T-helper 2 cell treated with Interferon-gamma antibody and Interleukin-4, amounts not matched to agents 5 μg/mL and 100 μg/mL, for 36 hours (primary cell): ENCODE data around the gene POLN.
A peak's percentile ranks its signal among the peaks of the same experiment; 100 is the strongest.

Source experiments
- DNase-seq: peaks from one replicate; pipeline ENCODE4 v3.0.0; 2021; ENCODE audit warnings: low spot score
- H3K27ac Mint-ChIP-seq: one replicate; pipeline ENCODE4 v1.8.0; 2021; ENCODE audit warnings: mild to moderate bottlenecking, mixed read lengths
- H3K27me3 Mint-ChIP-seq: one replicate; pipeline ENCODE4 v1.8.0; 2021; ENCODE audit warnings: low read depth, mixed read lengths
- H3K36me3 Mint-ChIP-seq: one replicate; pipeline ENCODE4 v1.8.0; 2021; ENCODE audit warnings: low read depth, mixed read lengths
- H3K4me1 Mint-ChIP-seq: one replicate; pipeline ENCODE4 v1.8.0; 2021; ENCODE audit warnings: low read depth, mixed read lengths
- H3K4me3 Mint-ChIP-seq: one replicate; pipeline ENCODE4 v1.8.0; 2022; ENCODE audit warnings: mild to moderate bottlenecking, moderate library complexity, mixed read lengths
- H3K9me3 Mint-ChIP-seq: one replicate; pipeline ENCODE4 v1.8.0; 2021; ENCODE audit warnings: mixed read lengths

Gene POLN

GRCh38 chr4:2241410-2242353 is at the start of gene POLN, which contains the start of gene HAUS3:
TSS of gene POLN (minus strand) at chr4:2242121. CDS start at chr4:2229231, 12,890 bp downstream.
TSS of gene HAUS3 (minus strand) at chr4:2242121. CDS start at chr4:2240946, 1,175 bp downstream.
- peak within 1 kb of the TSS; percentile 89 for H3K27ac Mint-ChIP-seq
- no peaks in the 10 kb centered on the region for H3K27me3 Mint-ChIP-seq
- peak; percentile 99 for DNase-seq
- no peaks in the 10 kb centered on the region for H3K9me3 Mint-ChIP-seq
- H3K4me1 Mint-ChIP-seq = peaks cover 49% of the 10 kb centered on the region
- peaks cover 29% of the 10 kb centered on the region for H3K36me3 Mint-ChIP-seq
- H3K4me3 Mint-ChIP-seq = peak within 1 kb of the TSS; percentile 84

GRCh38 chr4:2290974-2291704 is 49.2 kb upstream of the POLN start:
- peak overlapping the region; percentile 64 for H3K27ac Mint-ChIP-seq
- H3K4me1 Mint-ChIP-seq = peaks cover 14% of the 10 kb centered on the region
- H3K36me3 Mint-ChIP-seq = peaks cover 4% of the 10 kb centered on the region

GRCh38 chr4:2290488-2290887 is 48.6 kb upstream of the POLN start:
- H3K4me1 Mint-ChIP-seq = peaks cover 12% of the 10 kb centered on the region
- no peak for DNase-seq
- H3K27ac Mint-ChIP-seq = peak overlapping the region; percentile 64
- no peaks in the 10 kb centered on the region for H3K9me3 Mint-ChIP-seq
- H3K36me3 Mint-ChIP-seq = peaks cover 4% of the 10 kb centered on the region
- peaks cover 8% of the 10 kb centered on the region for H3K27me3 Mint-ChIP-seq
- H3K4me3 Mint-ChIP-seq = peak overlapping the region; percentile 78

More at GRCh38 chr4:2290974-2291704, 49.2 kb upstream of the POLN start:
- H3K9me3 Mint-ChIP-seq = no peaks in the 10 kb centered on the region
- H3K27me3 Mint-ChIP-seq = peaks cover 11% of the 10 kb centered on the region
- peak overlapping the region; percentile 78 for H3K4me3 Mint-ChIP-seq
- peak; percentile 41 for DNase-seq

GRCh38 chr4:2289955-2290333 is 48.0 kb upstream of the POLN start:
- H3K9me3 Mint-ChIP-seq = no peaks in the 10 kb centered on the region
- DNase-seq = no peak
- peak overlapping the region; percentile 42 for H3K4me3 Mint-ChIP-seq
- peaks cover 4% of the 10 kb centered on the region for H3K36me3 Mint-ChIP-seq
- peaks cover 13% of the 10 kb centered on the region for H3K4me1 Mint-ChIP-seq
- no peak overlapping the region for H3K27ac Mint-ChIP-seq
- peaks cover 6% of the 10 kb centered on the region for H3K27me3 Mint-ChIP-seq

- Mint-ChIP-seq H3K9me3 (no peaks in the 10 kb centered on the region), H3K27ac (no peak overlapping the region), H3K27me3 (peaks cover 6% of the 10 kb centered on the region), H3K36me3 (peaks cover 4% of the 10 kb centered on the region), H3K4me1 (peaks cover 13% of the 10 kb centered on the region), H3K4me3 (peak overlapping the region; percentile 42)
- no peak for DNase-seq
Observed at GRCh38 chr4:2289311-2289954, 47.5 kb upstream of the POLN start.

GRCh38 chr4:2288051-2288541 is 46.2 kb upstream of the POLN start:
- no peaks in the 10 kb centered on the region for H3K9me3 Mint-ChIP-seq
- H3K4me3 Mint-ChIP-seq = no peak overlapping the region
- peaks cover 4% of the 10 kb centered on the region for H3K36me3 Mint-ChIP-seq
- no peak overlapping the region for H3K27ac Mint-ChIP-seq
- DNase-seq = no peak
- H3K4me1 Mint-ChIP-seq = peaks cover 16% of the 10 kb centered on the region
- peaks cover 6% of the 10 kb centered on the region for H3K27me3 Mint-ChIP-seq

GRCh38 chr4:2287594-2287915 is 45.6 kb upstream of the POLN start:
- no peak overlapping the region for H3K27ac Mint-ChIP-seq
- peaks cover 4% of the 10 kb centered on the region for H3K36me3 Mint-ChIP-seq
- H3K9me3 Mint-ChIP-seq = no peaks in the 10 kb centered on the region
- DNase-seq = no peak
- H3K4me3 Mint-ChIP-seq = no peak overlapping the region
- peaks cover 19% of the 10 kb centered on the region for H3K4me1 Mint-ChIP-seq
- H3K27me3 Mint-ChIP-seq = peaks cover 3% of the 10 kb centered on the region

- peaks cover 4% of the 10 kb centered on the region for H3K36me3 Mint-ChIP-seq
- no peak for DNase-seq
- no peaks in the 10 kb centered on the region for H3K9me3 Mint-ChIP-seq
- peaks cover 2% of the 10 kb centered on the region for H3K27me3 Mint-ChIP-seq
- no peak overlapping the region for H3K27ac Mint-ChIP-seq
- H3K4me1 Mint-ChIP-seq = peaks cover 25% of the 10 kb centered on the region
- H3K4me3 Mint-ChIP-seq = no peak overlapping the region
Observed at GRCh38 chr4:2286904-2287593, 45.1 kb upstream of the POLN start.

- DNase-seq = no peak
- Mint-ChIP-seq H3K4me1 (peaks cover 30% of the 10 kb centered on the region), H3K4me3 (no peak overlapping the region), H3K36me3 (peaks cover 2% of the 10 kb centered on the region), H3K9me3 (no peaks in the 10 kb centered on the region), H3K27me3 (no peaks in the 10 kb centered on the region), H3K27ac (no peak overlapping the region)
Observed at GRCh38 chr4:2285613-2286381, 43.9 kb upstream of the POLN start.

GRCh38 chr4:2284934-2285612 is 43.2 kb upstream of the POLN start:
- no peaks in the 10 kb centered on the region for H3K9me3 Mint-ChIP-seq

GRCh38 chr4:2284161-2284933 is 42.4 kb upstream of the POLN start:
- Mint-ChIP-seq H3K9me3 (no peaks in the 10 kb centered on the region), H3K4me3 (no peak overlapping the region), H3K27me3 (no peaks in the 10 kb centered on the region), H3K36me3 (peaks cover 2% of the 10 kb centered on the region), H3K4me1 (peaks cover 29% of the 10 kb centered on the region), H3K27ac (no peak overlapping the region)
- DNase-seq = no peak

More at GRCh38 chr4:2284934-2285612, 43.2 kb upstream of the POLN start:
- DNase-seq = no peak
- H3K27ac Mint-ChIP-seq = no peak overlapping the region
- peaks cover 27% of the 10 kb centered on the region for H3K4me1 Mint-ChIP-seq
- H3K4me3 Mint-ChIP-seq = no peak overlapping the region
- H3K36me3 Mint-ChIP-seq = peaks cover 2% of the 10 kb centered on the region
- no peaks in the 10 kb centered on the region for H3K27me3 Mint-ChIP-seq
